Erythroblast (primary cell): ENCODE data around the gene NDOR1.

Source experiments
- GATA1 ChIP-seq: IDR thresholded peaks from 2 replicates; pipeline ENCODE4 v1.6.1; 2011; ENCODE audit warnings: low read depth, mild to moderate bottlenecking, control low read depth, low read length, moderate library complexity
- POLR2A ChIP-seq: IDR thresholded peaks from 2 replicates; pipeline ENCODE4 v1.6.1; 2011; ENCODE audit warnings: mild to moderate bottlenecking, low read length

- TF ChIP-seq POLR2A: peak; percentile 72
- no peak for TF ChIP-seq GATA1
These were observed 49.3 kb downstream of the NDOR1 start, which contains the start of gene NELFB for GRCh38 chr9:137254624-137255447.
